Bronchial epithelial cell (primary cell): ENCODE results near the gene COQ5. TPM values are rescaled to one million over a fixed set of nuclear protein-coding genes. Genes with fewer than 3 reads are reported as not detected.

ENCODE experiments used
- DNase-seq: peaks from one replicate; pipeline ENCODE4 v3.0.0-alpha.2; 2010; ENCODE audit warnings: low read depth
- FAIRE-seq: peaks from 2 replicates; lab custom pipeline; 2011; peaks lifted over from hg19 to GRCh38; lab: Jason Lieb, UNC
- H3K27me3 ChIP-seq: 2 replicates; pipeline ENCODE4 v1.5.1; 2011; ENCODE audit warnings: low read length; ENCODE audit not compliant: control insufficient read depth, insufficient read depth
- H3K36me3 ChIP-seq: 2 replicates; pipeline ENCODE4 v1.5.1; 2011; ENCODE audit warnings: low read length; ENCODE audit not compliant: control insufficient read depth, insufficient read depth
- H3K4me3 ChIP-seq: 2 replicates; pipeline ENCODE4 v1.5.1; 2011; ENCODE audit warnings: mild to moderate bottlenecking, low read depth, low read length, control low read depth
- CTCF ChIP-seq: IDR thresholded peaks from 2 replicates; pipeline ENCODE4 v1.5.1; 2011; ENCODE audit warnings: mild to moderate bottlenecking, moderate library complexity, low read length, control low read depth, inconsistent platforms; ENCODE audit not compliant: insufficient read depth, severe bottlenecking
- total RNA-seq: library from RNA; depleted of rRNA; stranded (reverse); fragments of >200 nt; gene quantifications from 2 replicates; pipeline ENCODE4 v1.2.1, GENCODE V29; 2014

The COQ5 gene
- total RNA-seq, 1 donor from 2014 or later: 32.9 TPM

- Histone ChIP-seq H3K36me3 (peaks cover 38% of the 10 kb centered on the region), H3K27me3 (no peaks in the 10 kb centered on the region), H3K4me3 (no peak overlapping the region)
- FAIRE-seq (no peak), DNase-seq (no peak)
- no peak for TF ChIP-seq CTCF
These were observed 66.8 kb downstream of the COQ5 start for GRCh38 chr12:120462099-120462640.

DNA sequence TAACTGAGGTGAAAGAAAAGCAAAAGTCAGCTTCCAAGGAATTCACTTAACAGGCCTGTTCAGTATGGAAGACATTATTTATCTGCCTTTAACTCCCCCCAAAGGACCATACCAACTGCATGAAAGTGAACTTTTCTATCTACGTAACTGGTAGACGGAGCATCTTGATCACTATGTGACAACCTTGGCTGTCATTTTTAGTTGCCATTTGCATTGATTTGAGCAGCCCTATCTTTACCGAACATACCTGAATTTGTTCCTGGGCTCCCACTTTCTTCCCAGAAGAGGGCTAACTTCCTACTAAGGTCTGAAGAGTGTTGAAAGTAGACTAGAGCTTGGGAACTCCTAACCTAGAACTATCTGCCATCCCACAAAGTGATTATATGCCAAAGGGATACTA lies 68.8 kb downstream of the COQ5 start:
- Histone ChIP-seq H3K36me3 (peaks cover 34% of the 10 kb centered on the region), H3K27me3 (no peaks in the 10 kb centered on the region), H3K4me3 (no peak overlapping the region)
- DNase-seq (no peak), FAIRE-seq (no peak)
- TF ChIP-seq CTCF: no peak

- Histone ChIP-seq H3K36me3 (peaks cover 20% of the 10 kb centered on the region), H3K27me3 (no peaks in the 10 kb centered on the region), H3K4me3 (no peak overlapping the region)
- FAIRE-seq: no peak
- DNase-seq: no peak
- TF ChIP-seq CTCF: peak; percentile 38
These were observed 71.8 kb downstream of the COQ5 start for GRCh38 chr12:120457133-120457532.

DNA sequence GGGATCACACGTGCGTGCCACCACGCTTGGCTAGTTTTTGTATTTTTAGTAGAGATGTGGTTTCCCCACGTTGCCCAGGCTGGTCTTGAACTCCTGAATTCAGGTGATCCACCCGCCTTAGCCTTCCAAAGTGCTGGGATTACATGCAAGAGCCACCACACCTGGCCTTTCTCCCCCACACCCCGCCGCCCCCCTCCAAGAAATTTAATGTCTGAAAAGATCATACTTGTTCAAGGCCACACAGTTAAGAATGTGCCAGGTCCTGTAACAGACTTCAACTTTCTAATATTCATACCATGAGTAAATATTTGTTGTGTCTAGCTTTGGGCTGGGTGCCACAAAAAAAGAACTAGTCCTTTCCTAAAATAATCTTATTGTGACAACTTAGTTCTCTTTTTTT lies 73.7 kb downstream of the COQ5 start:
- Histone ChIP-seq H3K36me3 (peaks cover 18% of the 10 kb centered on the region), H3K4me3 (no peak overlapping the region), H3K27me3 (no peaks in the 10 kb centered on the region)
- DNase-seq (no peak), FAIRE-seq (no peak)
- no peak for TF ChIP-seq CTCF

DNA sequence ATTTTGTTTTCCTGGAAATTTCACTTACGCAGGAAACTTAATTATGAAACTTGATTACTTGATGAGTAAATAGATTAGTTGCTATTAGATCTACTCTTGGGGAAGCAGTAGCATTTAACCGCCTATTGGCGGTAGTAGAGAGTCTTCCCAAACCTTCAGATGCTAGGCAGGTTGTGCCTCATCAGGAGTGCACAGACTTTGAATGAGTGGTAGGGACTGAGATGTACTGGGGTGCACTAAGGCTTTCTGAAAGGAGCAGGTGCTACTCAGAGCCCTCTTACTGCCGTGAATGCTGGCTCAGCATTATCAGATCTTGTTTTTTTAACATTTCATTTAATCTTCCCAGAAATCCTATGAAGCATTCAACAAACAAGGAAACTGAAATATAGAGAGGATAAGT lies 75.0 kb downstream of the COQ5 start:
- DNase-seq: peak; percentile 51
- peaks cover 13% of the 10 kb centered on the region for H3K36me3 ChIP-seq

More for the DNA sequence above, 75.0 kb downstream of the COQ5 start:
- Histone ChIP-seq H3K4me3 (no peak overlapping the region), H3K27me3 (no peaks in the 10 kb centered on the region)
- peak; percentile 54 for TF ChIP-seq CTCF
- no peak for FAIRE-seq

Other genes starting within 250 kb of the COQ5 start
- under 0.01 and 383 TPM in 2 replicates for gene RNU4-2, start 237.3 kb downstream of the COQ5 start, total RNA-seq
- under 0.01 and 564 TPM in 2 replicates for gene RNU4-1, start 235.9 kb downstream of the COQ5 start, total RNA-seq
- gene SIRT4, start 226.8 kb downstream of the COQ5 start, total RNA-seq: 0.79 and 1.3 TPM in 2 replicates
- gene PLA2G1B, start 201.4 kb downstream of the COQ5 start, total RNA-seq: not detected in 2 replicates
- gene MSI1, start 160.0 kb downstream of the COQ5 start, total RNA-seq: not detected in 2 replicates
- 659 and 789 TPM in 2 replicates for gene COX6A1, start 91.0 kb downstream of the COQ5 start, total RNA-seq
- 40.5 and 45.2 TPM in 2 replicates for gene TRIAP1, start 82.8 kb downstream of the COQ5 start, total RNA-seq
- gene GATC, start 82.7 kb downstream of the COQ5 start, total RNA-seq: 15.1 and 21.6 TPM in 2 replicates
- 325 and 349 TPM in 2 replicates for gene SRSF9, start 59.4 kb downstream of the COQ5 start, total RNA-seq
- 268 and 325 TPM in 2 replicates for gene DYNLL1, start 33.0 kb downstream of the COQ5 start, total RNA-seq
- gene RNF10, start 5.2 kb upstream of the COQ5 start, total RNA-seq: 138 and 157 TPM in 2 replicates
- 26.3 and 33.2 TPM in 2 replicates for gene POP5, start 52.2 kb upstream of the COQ5 start, total RNA-seq
- gene CABP1, start 111.5 kb upstream of the COQ5 start, total RNA-seq: not detected in 2 replicates
- gene MLEC, start 158.0 kb upstream of the COQ5 start, total RNA-seq: 60.3 and 61.9 TPM in 2 replicates
- 12.9 and 19.5 TPM in 2 replicates for gene UNC119B, start 181.3 kb upstream of the COQ5 start, total RNA-seq
- 7.4 and 8.2 TPM in 2 replicates for gene ACADS, start 196.7 kb upstream of the COQ5 start, total RNA-seq